Head of caudate nucleus (tissue), 42 donors: ENCODE results near the gene TERT.

Experiments
- DNase-seq, 42 donors: peaks; one replicate each; pipeline versions ENCODE4 v3.0.0 to v3.0.0-alpha.2; 2020 to 2021; ENCODE audit warnings: mixed read lengths in 7 of 42
- intact Hi-C: fragments of 100-400 bp; cut with DNase I; formaldehyde crosslinking; loops from one replicate; pipeline ENCODE4 v1.15.0; 2022

TERT gene

DNA sequence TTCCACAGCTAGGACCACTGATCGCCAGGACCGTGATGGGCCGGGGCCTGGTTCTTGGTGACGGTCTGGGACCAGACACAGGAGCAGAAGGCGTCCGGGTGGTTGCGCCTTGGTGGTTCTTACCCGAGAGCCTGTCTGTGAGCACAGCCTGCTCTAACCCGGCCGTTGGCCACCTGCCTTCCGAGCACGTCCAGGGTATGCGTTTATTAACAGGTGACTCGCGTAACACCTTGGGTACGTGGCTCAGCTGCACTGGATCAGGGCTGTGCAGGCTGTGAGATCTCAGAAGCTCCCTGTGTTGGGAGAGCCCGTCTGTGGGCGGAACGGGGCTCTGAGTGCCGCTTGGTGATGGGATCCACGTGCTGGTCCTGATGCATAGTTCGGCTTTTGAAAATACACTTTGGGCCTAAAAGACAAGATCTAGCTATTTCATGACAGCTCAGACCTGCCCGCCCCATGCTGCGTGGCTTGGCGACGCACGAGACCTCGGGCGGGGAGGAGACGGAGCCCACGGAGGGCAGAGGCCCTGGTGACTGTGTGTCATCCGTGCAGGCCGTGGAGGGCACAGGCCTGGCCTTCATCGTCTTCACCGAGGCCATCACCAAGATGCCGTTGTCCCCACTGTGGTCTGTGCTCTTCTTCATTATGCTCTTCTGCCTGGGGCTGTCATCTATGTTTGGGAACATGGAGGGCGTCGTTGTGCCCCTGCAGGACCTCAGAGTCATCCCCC lies 76.4 kb downstream of the TERT start:
- no peak for DNase-seq
- intact Hi-C loops: no loop called here

DNA sequence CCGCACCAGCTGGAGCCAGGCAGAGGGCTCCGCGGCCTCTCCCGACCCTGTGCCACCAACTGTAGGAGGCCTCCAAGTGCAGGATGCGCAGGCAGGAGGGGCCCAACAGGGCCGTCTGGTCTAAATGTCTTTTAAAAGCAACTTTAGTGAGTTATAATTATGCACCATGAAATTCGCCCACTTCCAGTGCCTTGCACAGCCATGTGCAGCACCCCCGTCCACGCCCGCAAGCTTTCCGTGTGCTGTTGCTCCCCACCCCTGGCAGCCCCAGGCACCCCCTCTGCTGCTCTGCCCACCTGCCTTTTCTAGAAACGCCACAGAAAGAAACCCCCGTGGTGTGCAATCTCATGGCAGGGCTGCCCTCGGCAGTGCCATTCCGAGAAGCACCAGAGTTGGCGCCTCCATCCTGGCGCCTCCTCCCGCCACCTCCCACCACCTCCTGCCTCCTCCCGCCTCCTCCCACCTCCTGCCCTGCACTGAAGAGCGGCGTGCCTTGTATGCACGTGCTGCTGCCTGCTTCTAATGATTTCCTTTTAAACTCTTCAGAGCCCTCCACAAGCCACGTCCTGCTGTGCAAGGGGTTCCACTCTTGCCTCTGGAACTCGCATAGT lies 77.2 kb downstream of the TERT start:
- DNase-seq: peak in 7 of 42 donors; percentile 6 to 39 (median 20)
- intact Hi-C loops: no loop called here

DNA sequence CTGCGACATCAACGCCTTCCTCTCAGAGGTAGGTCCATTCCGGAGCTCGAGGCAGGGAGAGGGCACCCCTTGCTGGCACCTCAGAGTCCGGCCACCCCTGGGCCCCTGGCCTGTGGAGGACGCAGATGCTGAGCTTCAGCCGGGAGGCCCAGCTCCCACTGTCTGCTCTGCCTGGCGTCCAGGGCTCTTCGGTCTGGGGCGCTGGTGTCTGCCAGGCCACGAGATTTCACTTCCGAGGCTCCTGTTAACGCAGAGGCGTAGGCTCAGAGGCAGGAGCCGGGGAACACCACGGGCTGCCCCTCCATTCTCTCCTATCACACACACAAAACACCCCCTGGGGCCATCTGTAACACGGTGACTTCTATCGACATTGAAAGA lies 78.0 kb downstream of the TERT start:
- intact Hi-C loops: no loop called here
- no peak for DNase-seq

DNA sequence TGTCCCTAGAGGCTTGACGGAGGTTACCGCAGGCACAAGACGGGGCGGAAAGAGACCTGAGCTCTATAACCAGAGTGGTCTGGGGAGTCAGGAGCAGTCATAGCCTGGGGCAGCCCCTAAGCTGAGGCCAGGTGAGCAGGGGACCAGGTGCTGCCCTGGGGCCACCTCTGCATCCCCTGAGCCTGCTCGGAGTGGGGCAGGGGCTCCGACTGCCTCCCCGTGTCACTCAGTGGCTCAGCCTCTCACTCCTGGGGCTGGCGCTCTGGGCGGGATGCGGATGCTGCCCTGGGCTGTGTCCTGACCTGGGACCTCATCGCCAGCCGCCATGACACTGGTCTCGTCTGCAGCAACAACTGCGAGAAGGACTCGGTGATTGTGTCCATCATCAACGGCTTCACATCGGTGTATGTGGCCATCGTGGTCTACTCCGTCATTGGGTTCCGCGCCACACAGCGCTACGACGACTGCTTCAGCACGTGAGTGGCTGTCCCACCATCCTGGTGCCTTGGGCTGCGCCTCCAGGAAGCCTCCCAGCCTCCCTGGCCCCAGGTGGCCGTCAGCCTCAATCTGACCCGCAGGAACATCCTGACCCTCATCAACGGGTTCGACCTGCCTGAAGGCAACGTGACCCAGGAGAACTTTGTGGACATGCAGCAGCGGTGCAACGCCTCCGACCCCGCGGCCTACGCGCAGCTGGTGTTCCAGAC lies 78.5 kb downstream of the TERT start:
- intact Hi-C loops: no loop called here
- DNase-seq: no peak

DNA sequence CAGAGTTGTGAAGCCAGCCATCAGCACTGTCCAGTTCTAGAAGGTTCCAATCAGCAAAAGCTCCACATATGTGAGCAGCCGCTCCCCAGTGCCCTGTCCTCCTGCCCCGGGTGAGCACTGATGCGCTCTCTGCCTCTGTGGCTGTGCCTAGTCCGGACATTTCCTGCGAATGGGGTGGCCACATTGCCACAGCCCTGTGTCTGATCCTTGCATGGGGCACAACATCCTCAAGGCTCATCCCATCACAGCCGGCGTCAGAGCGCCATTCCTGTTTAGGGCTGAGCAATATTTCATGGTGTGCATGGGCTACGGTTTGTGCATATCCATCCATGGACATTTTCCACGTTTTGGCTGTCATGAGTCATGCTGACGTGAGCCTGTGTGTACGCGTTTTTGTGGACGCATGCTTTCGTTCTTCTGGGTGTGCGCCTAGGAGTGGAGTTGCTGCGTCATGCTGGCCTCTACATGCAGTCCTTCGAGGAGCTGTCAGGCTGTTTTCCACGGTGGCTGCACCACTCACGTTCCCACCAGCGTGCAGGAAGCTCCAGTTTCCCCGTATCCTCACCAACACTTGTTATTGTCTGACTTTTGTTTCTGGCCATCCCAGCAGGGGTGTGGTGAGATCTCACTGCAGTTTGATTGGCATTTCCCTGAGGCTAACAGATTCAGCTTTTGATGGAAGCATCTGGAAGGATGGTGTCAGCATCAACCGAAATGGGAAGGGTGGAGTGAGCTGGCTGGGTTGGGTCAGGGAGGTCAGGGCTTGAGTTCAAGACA lies 79.4 kb downstream of the TERT start:
- no peak for DNase-seq

DNA sequence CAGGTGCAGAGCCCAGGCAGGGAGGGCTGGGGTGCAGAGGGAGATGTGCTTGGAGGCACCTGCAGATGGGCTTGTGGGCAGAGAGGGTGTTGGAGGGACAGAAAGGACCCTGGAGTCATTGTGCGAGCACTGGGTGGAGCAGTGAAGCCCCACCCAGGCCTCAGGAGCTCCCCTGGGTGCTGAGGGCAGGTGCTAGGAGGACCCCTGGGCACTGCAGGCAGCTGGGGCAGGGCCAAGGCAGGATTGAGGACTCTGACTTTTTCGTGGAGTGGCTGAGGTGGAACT lies 80.0 kb downstream of the TERT start:
- DNase-seq: no peak
- intact Hi-C loops: no loop called here

More for the DNA sequence above, 79.4 kb downstream of the TERT start:
- intact Hi-C loops: no loop called here

DNA sequence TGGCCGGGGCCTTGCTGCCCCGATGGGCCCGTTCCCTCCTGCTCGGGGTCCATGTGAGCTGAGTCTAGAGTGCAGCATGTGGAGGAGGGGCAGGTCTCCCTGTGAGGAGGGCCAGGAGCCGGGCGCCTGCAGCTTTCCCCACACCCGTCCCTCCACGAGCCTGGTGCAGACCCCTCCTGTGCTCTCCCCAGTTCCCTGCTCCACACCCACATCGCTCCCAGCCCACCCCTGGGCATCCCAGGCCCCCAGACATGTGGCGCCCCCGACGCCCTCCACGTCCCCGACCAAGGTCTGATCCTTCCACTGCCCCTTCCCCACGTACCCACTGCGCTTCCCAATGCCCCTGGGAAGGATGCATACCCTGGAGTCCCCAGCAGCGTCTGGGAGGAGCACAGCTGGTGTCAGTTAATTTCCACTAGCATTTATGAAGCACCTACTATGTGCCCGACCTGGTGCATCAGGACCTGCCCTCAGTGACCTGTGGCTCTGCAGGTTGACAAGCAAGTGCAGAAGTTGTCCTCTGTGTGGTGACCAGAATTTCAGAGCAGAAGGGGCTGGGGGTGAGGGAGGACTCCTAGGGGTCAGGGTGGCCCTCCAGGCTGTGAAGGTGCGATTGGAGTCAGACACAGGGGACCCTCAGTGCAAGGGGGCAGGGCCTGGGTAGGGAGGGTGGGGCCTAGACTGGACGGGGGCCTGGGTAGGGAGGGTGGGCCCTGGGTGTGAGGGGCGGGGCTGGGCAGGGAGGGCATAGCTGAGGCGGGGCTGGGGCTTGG lies 80.5 kb downstream of the TERT start:
- intact Hi-C loops: no loop called here
- DNase-seq: peak in 1 of 42 donors; percentile 1

DNA sequence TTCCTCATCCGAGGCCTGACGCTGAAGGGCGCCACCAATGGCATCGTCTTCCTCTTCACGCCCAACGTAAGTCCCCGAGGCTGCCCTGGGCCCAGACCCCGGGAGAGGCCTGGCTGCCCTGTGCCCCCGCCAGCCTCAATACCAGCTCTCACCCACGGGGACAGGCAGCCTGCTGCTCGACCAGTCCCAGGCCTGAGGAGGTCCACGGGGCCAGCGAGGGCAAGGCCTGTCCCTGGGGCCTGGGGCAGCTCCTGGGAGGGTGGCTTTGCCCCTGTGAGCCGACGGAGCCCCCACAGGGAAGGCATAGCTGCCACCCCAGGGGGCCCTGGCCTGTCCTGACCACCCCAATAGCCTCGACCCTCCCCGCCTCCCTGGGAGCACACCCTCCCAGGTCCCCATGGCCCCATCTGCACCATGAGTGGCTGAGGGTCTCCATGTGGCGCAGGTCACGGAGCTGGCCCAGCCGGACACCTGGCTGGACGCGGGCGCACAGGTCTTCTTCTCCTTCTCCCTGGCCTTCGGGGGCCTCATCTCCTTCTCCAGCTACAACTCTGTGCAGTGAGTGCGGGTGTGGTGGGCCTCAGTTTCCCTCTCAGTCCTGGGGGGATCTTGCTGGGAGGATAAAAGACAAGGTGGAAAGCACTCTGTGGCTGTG lies 81.2 kb downstream of the TERT start:
- no peak for DNase-seq
- intact Hi-C loops: no loop called here

DNA sequence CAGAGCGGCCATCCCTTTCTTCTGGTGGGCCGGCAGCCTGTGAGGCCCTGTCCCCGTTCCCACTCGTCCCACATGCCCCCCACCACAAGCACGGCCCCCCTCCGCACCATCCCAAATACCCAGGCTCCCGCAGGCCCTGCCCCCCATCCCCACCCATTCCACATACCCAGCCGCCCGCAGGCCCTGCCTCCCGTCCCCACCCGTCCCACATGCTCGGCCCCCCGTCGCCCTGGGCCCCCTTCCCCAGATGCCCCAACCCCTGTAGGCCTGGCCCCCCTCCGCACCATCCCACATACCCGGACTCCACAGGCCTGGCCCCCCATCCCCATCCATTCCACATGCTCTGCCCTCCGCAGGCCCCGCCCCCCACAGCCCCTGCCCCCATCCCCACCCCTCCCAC lies 82.0 kb downstream of the TERT start:
- no peak for DNase-seq
- intact Hi-C loops: no loop called here

DNA sequence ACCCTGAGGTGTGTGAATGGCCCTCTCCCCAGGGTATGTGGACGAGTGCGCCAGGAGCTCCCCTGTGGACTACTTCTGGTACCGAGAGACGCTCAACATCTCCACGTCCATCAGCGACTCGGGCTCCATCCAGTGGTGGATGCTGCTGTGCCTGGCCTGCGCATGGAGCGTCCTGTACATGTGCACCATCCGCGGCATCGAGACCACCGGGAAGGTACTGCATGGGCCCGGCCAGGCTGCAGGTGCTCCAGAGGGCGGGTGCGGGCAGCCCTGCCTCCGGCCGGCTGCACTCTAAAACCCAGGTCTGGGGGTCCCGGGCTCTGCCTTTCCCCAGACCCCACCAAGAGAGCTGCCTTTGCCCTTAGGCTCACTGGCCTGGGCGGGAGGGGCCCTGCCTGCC lies 82.6 kb downstream of the TERT start:
- intact Hi-C loops: no loop called here

DNA sequence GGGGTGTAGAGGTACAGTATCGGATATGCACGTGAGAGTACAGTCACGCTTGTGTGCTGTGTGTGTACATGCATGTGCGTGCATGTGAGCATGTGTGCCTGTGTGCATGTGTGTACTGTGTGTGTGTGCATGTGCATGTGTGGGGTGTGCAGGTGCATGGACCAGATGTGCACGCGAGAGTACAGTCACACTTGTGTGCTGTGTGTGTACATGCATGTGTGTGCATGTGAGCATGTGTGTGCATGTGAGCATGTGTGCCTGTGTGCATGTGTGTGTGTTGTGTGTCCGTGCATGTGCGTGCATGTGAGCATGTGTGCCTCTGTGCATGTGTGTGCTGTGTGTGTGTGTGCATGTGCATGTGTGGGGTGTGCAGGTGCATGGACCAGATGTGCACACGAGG lies 83.2 kb downstream of the TERT start:
- no peak for DNase-seq
- intact Hi-C loops: no loop called here

More for the DNA sequence above, 82.6 kb downstream of the TERT start:
- no peak for DNase-seq

DNA sequence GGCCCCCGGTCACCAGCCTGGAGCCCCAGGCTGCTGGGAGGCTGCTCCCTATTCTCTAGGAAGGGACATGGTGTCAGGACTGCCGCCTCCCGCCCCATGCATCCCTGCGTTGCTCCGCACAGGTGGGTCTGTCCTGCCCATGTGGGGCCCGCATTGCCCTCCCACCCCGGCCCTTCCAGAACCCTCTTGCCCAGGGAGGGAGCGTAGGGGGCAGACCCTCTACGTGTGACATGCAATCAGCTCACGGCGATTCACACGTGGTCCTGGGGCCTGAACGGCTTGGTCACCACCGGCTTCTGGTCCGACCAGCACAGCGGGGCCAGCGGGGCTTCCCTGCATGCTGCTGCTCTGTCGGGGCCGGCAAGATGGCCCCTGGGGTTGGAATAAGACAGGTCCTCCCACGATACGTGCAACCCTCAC lies 84.0 kb downstream of the TERT start:
- DNase-seq: no peak
- intact Hi-C loops: no loop called here

DNA sequence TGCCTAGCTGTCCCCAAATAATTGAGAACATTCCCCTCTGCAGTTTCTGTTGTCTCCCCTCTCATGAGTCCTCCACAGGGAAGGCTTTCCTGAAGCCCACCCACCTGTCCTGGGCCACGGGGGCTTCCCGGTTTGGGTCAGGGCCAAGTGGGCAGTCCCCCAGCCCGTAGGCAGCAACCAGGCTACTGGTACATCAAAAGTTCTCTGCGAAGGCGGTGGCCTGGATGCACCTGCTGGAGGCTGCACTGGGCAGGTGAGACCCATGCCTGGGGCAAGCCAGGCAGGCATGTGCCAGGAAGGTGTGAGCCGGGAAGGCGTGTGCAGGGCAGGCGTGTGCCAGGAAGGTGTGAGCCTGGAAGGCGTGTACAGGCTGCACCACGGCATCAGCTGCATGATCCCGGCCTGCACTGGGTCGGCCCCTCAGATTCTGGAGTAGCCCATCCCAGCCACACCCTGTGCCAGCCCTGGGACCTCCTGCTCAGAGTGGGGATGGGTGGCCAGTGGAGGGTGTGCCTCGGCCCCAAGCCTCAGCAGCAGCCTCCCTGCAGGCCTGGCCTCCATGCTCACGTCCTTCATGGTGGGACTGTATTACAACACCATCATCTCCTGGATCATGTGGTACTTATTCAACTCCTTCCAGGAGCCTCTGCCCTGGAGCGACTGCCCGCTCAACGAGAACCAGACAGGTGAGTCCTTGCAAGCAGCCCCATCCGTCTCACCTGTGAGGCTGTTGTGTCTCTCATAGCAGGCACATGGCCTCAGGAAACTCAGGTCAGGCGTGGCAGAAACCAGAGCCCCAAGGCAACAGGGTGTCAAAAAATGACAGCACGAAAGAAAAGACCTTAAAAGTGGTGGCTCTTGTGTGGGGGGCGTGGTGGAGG lies 84.7 kb downstream of the TERT start:
- no peak for DNase-seq
- intact Hi-C loops: no loop called here

DNA sequence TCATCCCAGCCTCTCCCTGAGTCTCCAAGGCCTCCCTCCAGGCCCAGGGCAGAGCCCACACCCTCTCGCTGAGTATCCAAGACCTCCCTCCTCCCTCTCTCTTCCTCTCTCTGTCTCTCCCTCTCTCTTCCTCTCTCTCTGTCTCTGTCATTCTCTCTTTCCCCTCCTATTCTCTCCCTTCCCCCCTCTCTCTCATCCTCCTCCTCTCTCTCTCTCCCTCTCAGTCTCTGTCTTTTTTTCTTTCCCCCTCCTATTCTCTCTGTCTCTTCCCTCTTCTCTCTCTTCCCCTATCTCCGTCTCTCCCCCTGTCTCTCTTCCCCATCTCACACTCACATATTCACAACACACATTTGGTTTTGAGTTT lies 85.4 kb downstream of the TERT start:
- intact Hi-C loops: no loop called here
- DNase-seq: no peak

DNA sequence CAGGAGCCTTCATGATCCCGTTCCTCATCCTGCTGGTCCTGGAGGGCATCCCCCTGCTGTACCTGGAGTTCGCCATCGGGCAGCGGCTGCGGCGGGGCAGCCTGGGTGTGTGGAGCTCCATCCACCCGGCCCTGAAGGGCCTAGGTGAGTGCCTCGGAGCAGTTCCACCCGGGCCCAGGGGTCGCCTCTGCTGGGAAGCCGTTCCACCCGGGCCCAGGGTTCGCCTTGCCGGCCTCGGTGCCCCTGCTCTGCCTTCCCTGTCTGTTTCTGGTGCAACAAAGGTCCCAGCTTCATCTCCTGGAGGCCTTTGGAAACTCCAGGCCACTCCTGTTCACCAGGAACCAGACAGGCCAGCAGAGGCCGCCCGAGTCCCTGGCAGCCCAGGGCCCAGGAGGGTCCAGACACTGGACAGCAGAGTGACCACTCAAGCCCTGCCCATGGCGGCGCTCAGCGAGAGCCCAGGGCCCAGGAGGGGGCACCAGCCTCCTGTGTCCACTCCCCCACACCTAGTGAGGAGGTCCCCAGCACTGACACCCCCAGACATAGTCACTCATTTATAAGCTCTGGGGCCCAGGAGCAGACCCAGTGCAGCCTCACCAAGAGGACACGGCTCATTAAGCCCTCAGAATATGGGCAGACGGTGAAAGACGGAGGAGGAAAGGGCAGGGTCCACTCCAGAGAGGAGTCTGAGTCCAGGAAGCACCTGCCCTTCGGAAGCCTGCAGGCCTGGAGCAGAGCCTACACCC lies 86.0 kb downstream of the TERT start:
- DNase-seq: no peak
- intact Hi-C loops: no loop called here

DNA sequence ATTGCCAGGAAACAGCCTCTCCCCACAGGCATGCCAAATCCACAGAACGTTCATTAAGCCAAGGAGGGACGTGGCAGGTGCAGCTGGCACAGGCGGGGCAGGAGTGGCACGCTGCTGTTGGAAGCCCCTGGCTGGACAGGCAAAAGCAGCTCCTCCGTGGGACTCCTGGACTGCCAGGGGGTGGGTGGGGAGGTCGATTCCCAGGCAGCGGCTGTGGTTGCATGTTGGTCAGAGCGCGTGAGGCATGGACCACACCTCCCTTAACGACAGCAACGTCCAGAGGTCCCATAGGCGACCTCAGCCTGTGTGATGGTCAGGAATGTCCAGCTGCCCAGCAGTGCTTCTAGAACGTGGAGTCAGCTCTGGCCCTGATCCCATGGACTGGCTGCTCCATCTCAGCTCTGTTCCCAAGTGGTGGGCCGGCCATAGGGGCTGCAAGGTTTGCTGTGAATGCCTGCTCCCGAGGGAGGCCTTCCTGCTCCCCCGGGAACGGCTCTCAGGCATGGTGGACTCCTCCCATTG lies 86.6 kb downstream of the TERT start:
- intact Hi-C loops: no loop called here
- DNase-seq: no peak

DNA sequence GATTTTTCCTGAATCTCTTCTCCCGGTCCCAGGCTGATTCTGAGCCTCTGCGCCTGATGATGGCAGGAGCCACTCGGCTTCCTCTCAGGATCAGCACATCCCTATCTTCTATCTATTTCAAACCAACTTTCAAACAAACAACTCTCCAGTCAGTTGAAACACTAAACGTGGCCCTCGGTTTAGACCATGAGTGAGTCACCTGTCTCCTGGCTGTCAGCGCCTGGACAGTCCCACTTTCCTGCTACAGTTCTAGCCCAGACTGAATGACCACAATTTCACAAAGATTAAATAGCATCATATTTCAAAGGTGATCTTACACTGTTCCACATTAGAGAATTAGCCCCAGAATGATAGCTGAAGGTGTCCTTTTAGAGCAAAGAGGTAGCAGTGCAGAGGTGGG lies 87.3 kb downstream of the TERT start:
- intact Hi-C loops: no loop called here
- no peak for DNase-seq
